Measurements from ENCODE around the gene IGSF3.
A peak's percentile ranks its signal among the peaks of the same experiment; 100 is the strongest.
"Not testable (repeated sequence)": the region's sequence is repeated elsewhere in the genome, so short reads cannot be mapped to it uniquely, and the experiment has no call there.

IGSF3 gene

GRCh38 chr1:116597388-116597787 lies 70.1 kb downstream of the IGSF3 start:
- not testable (repeated sequence) for ATAC-seq (ENCODE audit: low read depth); H3K4me1 Mint-ChIP-seq; H3K36me3 Mint-ChIP-seq; H3K27me3 Mint-ChIP-seq; DNase-seq (ENCODE audit: low spot score in 2 of 2); H3K4me3 Mint-ChIP-seq; H3K9me3 Mint-ChIP-seq; H3K27ac Mint-ChIP-seq

GRCh38 chr1:116596742-116597307 lies 70.7 kb downstream of the IGSF3 start:
- not testable (repeated sequence) for ATAC-seq (ENCODE audit: low read depth); H3K36me3 Mint-ChIP-seq; H3K27ac Mint-ChIP-seq; H3K4me3 Mint-ChIP-seq; H3K27me3 Mint-ChIP-seq; H3K4me1 Mint-ChIP-seq; H3K9me3 Mint-ChIP-seq; DNase-seq (ENCODE audit: low spot score in 2 of 2)

GRCh38 chr1:116595946-116596741 lies 71.4 kb downstream of the IGSF3 start:
- ATAC-seq (ENCODE audit: low read depth): peak; percentile 78
- DNase-seq (ENCODE audit: low spot score in 2 of 2): peak; percentile 25 to 41
- H3K9me3 Mint-ChIP-seq, H3K27ac Mint-ChIP-seq, H3K36me3 Mint-ChIP-seq, H3K27me3 Mint-ChIP-seq, H3K4me1 Mint-ChIP-seq: not testable (repeated sequence)
- peak overlapping the region; percentile 72 for H3K4me3 Mint-ChIP-seq

GRCh38 chr1:116595065-116595840 lies 72.3 kb downstream of the IGSF3 start:
- not testable (repeated sequence) for H3K4me1 Mint-ChIP-seq; H3K9me3 Mint-ChIP-seq; H3K27ac Mint-ChIP-seq; DNase-seq (ENCODE audit: low spot score in 2 of 2); H3K27me3 Mint-ChIP-seq; ATAC-seq (ENCODE audit: low read depth); H3K36me3 Mint-ChIP-seq
- H3K4me3 Mint-ChIP-seq: peak overlapping the region; percentile 39

- H3K4me1 Mint-ChIP-seq; H3K27me3 Mint-ChIP-seq; ATAC-seq (ENCODE audit: low read depth); DNase-seq (ENCODE audit: low spot score in 2 of 2); H3K27ac Mint-ChIP-seq; H3K36me3 Mint-ChIP-seq; H3K4me3 Mint-ChIP-seq; H3K9me3 Mint-ChIP-seq: not testable (repeated sequence)
These were observed 73.6 kb downstream of the IGSF3 start for GRCh38 chr1:116593977-116594376.

GRCh38 chr1:116593401-116593800 lies 74.1 kb downstream of the IGSF3 start:
- H3K27ac Mint-ChIP-seq; DNase-seq (ENCODE audit: low spot score in 2 of 2); ATAC-seq (ENCODE audit: low read depth); H3K9me3 Mint-ChIP-seq; H3K4me1 Mint-ChIP-seq; H3K36me3 Mint-ChIP-seq; H3K4me3 Mint-ChIP-seq; H3K27me3 Mint-ChIP-seq: not testable (repeated sequence)

- not testable (repeated sequence) for H3K4me3 Mint-ChIP-seq; H3K36me3 Mint-ChIP-seq; H3K9me3 Mint-ChIP-seq; H3K4me1 Mint-ChIP-seq; H3K27ac Mint-ChIP-seq; ATAC-seq (ENCODE audit: low read depth); DNase-seq (ENCODE audit: low spot score in 2 of 2); H3K27me3 Mint-ChIP-seq
These were observed 75.5 kb downstream of the IGSF3 start for GRCh38 chr1:116591951-116592605.

- DNase-seq (ENCODE audit: low spot score in 2 of 2); H3K36me3 Mint-ChIP-seq; H3K27me3 Mint-ChIP-seq; H3K27ac Mint-ChIP-seq; H3K4me1 Mint-ChIP-seq; H3K4me3 Mint-ChIP-seq; H3K9me3 Mint-ChIP-seq; ATAC-seq (ENCODE audit: low read depth): not testable (repeated sequence)
These were observed 76.3 kb downstream of the IGSF3 start for GRCh38 chr1:116591006-116591950.

GRCh38 chr1:116590359-116591005 lies 77.1 kb downstream of the IGSF3 start:
- not testable (repeated sequence) for H3K4me3 Mint-ChIP-seq; H3K27ac Mint-ChIP-seq; ATAC-seq (ENCODE audit: low read depth); H3K27me3 Mint-ChIP-seq; H3K36me3 Mint-ChIP-seq; DNase-seq (ENCODE audit: low spot score in 2 of 2); H3K4me1 Mint-ChIP-seq; H3K9me3 Mint-ChIP-seq

GRCh38 chr1:116589101-116589735 lies 78.3 kb downstream of the IGSF3 start:
- not testable (repeated sequence) for H3K4me1 Mint-ChIP-seq; DNase-seq (ENCODE audit: low spot score in 2 of 2); H3K27ac Mint-ChIP-seq; H3K9me3 Mint-ChIP-seq; H3K36me3 Mint-ChIP-seq; H3K4me3 Mint-ChIP-seq; ATAC-seq (ENCODE audit: low read depth); H3K27me3 Mint-ChIP-seq

GRCh38 chr1:116587501-116588227 lies 79.9 kb downstream of the IGSF3 start:
- Mint-ChIP-seq H3K4me3 (no peak overlapping the region), H3K4me1 (no peaks in the 10 kb centered on the region), H3K27ac (no peak overlapping the region), H3K36me3 (no peaks in the 10 kb centered on the region), H3K9me3 (no peaks in the 10 kb centered on the region), H3K27me3 (no peaks in the 10 kb centered on the region)
- DNase-seq (ENCODE audit: low spot score in 2 of 2) (no peak), ATAC-seq (ENCODE audit: low read depth) (no peak)

GRCh38 chr1:116586741-116587143 lies 80.8 kb downstream of the IGSF3 start:
- DNase-seq (ENCODE audit: low spot score in 2 of 2) (no peak), ATAC-seq (ENCODE audit: low read depth) (peak; percentile 31)
- H3K36me3 Mint-ChIP-seq: no peaks in the 10 kb centered on the region
- no peak overlapping the region for H3K27ac Mint-ChIP-seq
- no peaks in the 10 kb centered on the region for H3K9me3 Mint-ChIP-seq
- no peak overlapping the region for H3K4me3 Mint-ChIP-seq
- H3K4me1 Mint-ChIP-seq: no peaks in the 10 kb centered on the region
- H3K27me3 Mint-ChIP-seq: no peaks in the 10 kb centered on the region

Measured in memory B cell (primary cell).